ENCODE data around the gene VPS11. TPM values are rescaled to one million over a fixed set of nuclear protein-coding genes. Genes with fewer than 3 reads are reported as not detected.
"Not testable (repeated sequence)": the region's sequence is repeated elsewhere in the genome, so short reads cannot be mapped to it uniquely, and the experiment has no call there.

Gene VPS11
- total and polyA plus RNA-seq, 12 donors, result 15.7 to 44.2 (median 22.5) TPM

DNA sequence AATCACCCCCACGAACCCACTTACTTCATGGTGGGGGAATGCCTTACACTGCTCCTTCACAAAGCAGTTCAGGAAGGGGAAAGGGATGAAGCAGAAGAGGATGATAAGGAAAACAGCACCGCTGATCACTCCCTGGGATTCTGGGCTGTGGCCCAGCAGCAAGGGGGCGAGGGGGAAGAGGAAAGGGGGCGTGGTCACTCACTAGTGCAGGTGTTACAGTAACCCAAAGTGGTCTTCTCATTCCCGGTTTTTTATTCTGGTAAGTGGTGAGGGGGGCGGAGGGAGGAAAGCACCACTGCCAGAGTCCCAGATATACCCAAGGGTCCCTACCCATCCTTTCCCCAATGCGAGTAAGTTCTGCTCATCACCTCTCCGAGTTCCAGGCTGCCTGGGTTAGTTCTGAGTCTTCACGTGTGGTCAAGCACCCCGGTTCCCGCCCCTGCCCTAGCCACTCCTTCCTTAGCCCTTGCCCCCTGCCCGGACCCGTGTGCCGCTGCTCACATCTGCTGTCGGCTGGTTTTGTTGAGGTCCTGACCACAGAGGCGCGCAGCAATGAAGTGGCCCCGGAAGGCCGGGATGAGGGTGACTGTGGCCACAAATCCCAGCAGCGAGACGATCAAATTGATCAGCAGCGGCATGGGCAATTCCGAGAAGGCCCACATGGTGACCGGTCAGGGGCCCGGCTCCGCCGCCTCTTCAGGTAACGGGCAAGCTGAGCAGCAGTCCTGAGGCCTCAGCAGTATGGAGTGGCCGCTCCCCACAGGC lies 33.6 kb downstream of the VPS11 start:
- no peaks in the 10 kb centered on the region for H3K27me3 ChIP-seq
- DNase-seq (peak in 1 of 2 donors; percentile 25), ATAC-seq (peak in 6 of 8 donors; percentile 2 to 48 (median 8))
- intact Hi-C loops (cut with DNase I), result loop anchor here in 4 of 10 donors (5.0 to 10.0 kb wide), 4 partner anchors 84 to 221 kb away; partner anchors contain the start of genes RPS25 (in 1 of the 4) and TRAPPC4 (in 1 of the 4)
- H3K27ac ChIP-seq, result peak overlapping the region; percentile 83 to 96 (median 92)
- H3K4me3 ChIP-seq, result peak overlapping the region; percentile 69 to 89 (median 79)
- peaks cover 0 to 33% (median 16%) of the 10 kb centered on the region in 9 donors for H3K36me3 ChIP-seq
- peaks cover 5 to 44% (median 29%) of the 10 kb centered on the region in 9 donors for H3K4me1 ChIP-seq
- WGBS, 2 donors, result 1% methylated on average over 29 of the region's 29 CpGs
- TF ChIP-seq, protein P1, sequence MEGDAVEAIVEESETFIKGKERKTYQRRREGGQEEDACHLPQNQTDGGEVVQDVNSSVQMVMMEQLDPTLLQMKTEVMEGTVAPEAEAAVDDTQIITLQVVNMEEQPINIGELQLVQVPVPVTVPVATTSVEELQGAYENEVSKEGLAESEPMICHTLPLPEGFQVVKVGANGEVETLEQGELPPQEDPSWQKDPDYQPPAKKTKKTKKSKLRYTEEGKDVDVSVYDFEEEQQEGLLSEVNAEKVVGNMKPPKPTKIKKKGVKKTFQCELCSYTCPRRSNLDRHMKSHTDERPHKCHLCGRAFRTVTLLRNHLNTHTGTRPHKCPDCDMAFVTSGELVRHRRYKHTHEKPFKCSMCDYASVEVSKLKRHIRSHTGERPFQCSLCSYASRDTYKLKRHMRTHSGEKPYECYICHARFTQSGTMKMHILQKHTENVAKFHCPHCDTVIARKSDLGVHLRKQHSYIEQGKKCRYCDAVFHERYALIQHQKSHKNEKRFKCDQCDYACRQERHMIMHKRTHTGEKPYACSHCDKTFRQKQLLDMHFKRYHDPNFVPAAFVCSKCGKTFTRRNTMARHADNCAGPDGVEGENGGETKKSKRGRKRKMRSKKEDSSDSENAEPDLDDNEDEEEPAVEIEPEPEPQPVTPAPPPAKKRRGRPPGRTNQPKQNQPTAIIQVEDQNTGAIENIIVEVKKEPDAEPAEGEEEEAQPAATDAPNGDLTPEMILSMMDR (IDR thresholded peaks at IDR 0.05), result peak in 2 of 9 donors; percentile 10 to 17
- H3K9me3 ChIP-seq, result no peaks in the 10 kb centered on the region

DNA sequence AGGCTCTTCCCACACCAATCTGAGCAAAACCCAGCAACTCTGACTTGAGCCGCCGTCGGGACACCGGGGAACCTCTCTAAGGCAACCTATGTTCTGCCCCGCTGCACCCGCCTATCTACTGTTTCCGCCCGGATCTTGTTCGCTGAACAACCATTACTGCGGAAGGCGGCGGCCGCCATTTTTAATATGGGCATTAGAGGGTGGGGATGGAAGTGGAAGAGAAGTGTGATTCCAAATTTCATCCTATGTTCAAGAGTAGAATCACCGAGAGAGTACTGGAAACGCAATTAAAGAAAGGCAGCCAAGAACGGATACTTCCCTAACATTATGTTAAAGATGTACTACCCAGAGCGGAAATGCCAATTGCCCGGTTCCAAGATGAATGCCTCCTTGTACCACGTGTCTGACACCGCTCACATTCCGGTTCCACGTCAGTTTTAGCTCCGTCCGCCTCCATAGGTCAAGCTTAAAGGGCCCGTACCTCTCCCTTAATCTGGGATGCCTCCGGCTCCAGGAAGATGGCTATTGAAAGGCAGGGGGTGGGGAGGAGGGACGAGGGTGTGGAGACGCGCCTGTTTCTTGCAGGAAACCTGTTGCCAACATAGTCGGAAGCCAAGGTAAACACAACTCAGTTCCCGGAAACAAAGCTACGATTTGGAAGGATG lies 34.3 kb downstream of the VPS11 start, which contains the start of gene DPAGT1:
Gene DPAGT1 (minus strand): TSS at position 95 of the 665 bp plus-strand sequence. CDS start 198 bp downstream, outside the sequence.
- no peaks in the 10 kb centered on the region for H3K27me3 ChIP-seq
- peak within 1 kb of the TSS; percentile 69 to 89 (median 79) for H3K4me3 ChIP-seq
- ATAC-seq, result peak; percentile 94 to 97 (median 96)
- intact Hi-C loops (cut with DNase I), result loop anchor here in 4 of 10 donors (5.0 to 10.0 kb wide), 4 partner anchors 85 to 220 kb away; partner anchors contain the start of genes RPS25 (in 1 of the 4) and TRAPPC4 (in 1 of the 4)
- TF ChIP-seq, protein P1 (IDR thresholded peaks at IDR 0.05), result no peak
- peaks cover 0 to 26% (median 15%) of the 10 kb centered on the region in 9 donors for H3K36me3 ChIP-seq
- peak within 1 kb of the TSS; percentile 83 to 96 (median 92) for H3K27ac ChIP-seq
- DNase-seq, result peak; percentile 81 to 95
- H3K9me3 ChIP-seq, result no peaks in the 10 kb centered on the region
- WGBS, 2 donors, result 0% methylated on average over 32 of the region's 32 CpGs
- H3K4me1 ChIP-seq, result peaks cover 10 to 50% (median 35%) of the 10 kb centered on the region in 9 donors

DNA sequence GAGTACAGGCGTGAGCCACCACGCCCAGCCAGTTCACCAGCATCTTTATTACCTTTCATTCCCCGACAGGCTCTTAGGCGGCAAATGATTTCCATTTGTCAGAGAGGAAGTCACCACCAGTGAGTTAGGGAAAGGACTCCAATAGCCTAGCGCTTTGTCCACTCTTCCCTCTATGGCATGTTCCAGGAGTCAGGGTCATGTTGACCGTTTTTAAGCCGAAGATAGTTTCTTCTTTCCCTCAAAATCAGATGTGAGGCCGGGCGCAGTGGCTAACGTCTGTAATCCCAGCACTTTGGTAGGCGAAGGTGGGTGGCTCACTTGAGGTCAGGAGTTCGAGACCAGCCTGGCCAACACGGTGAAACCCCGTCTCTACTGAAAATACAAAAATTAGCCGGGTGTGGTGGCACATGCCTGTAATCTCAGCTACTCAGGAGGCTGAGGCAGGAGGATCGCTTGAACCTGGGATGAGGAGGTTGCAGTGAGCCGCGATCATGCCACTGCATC lies 35.6 kb downstream of the VPS11 start:
- Histone ChIP-seq H3K4me3 (peak overlapping the region in 9 of 10 donors; percentile 69 to 89 (median 79)), H3K36me3 (peaks cover 0 to 13% (median 2%) of the 10 kb centered on the region in 9 donors), H3K4me1 (peaks cover 11 to 52% (median 38%) of the 10 kb centered on the region in 9 donors), H3K27ac (peak overlapping the region; percentile 83 to 96 (median 92))
- intact Hi-C loops (cut with DNase I), result loop anchor here in 4 of 10 donors (5.0 to 10.0 kb wide), 4 partner anchors 86 to 219 kb away; partner anchors contain the start of genes RPS25 (in 1 of the 4) and TRAPPC4 (in 1 of the 4)
- not testable (repeated sequence) for ATAC-seq, H3K9me3 ChIP-seq, H3K27me3 ChIP-seq, DNase-seq
- 82% methylated on average over 18 of the region's 18 CpGs for WGBS, 2 donors

DNA sequence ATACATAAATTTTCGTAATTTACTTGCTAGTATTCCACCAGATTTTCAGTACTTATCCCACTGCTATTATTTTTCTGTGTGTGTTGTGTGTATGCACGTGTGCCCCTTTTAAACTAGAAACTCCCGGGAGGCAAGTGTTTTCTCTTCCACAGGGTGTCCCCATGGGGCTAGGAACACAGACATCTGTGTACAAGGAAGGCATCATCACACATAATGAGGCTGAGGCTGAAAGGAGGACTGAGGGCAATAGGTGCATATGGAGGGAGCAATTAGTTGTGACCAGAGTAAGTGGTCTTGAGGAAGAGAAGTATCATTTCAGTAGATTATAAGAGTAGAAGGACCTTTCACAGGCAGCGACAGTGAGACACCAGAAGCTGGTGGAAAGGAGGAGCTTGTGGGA lies 36.2 kb downstream of the VPS11 start:
- H3K9me3 ChIP-seq, result no peaks in the 10 kb centered on the region
- intact Hi-C loops (cut with DNase I), result loop anchor here in 4 of 10 donors (5.0 to 10.0 kb wide), 4 partner anchors 86 to 219 kb away; partner anchors contain the start of genes RPS25 (in 1 of the 4) and TRAPPC4 (in 1 of the 4)
- TF ChIP-seq, protein P1 (IDR thresholded peaks at IDR 0.05), result no peak
- peaks cover 15 to 58% (median 44%) of the 10 kb centered on the region in 9 donors for H3K4me1 ChIP-seq
- peak overlapping the region in 9 of 10 donors; percentile 88 to 96 (median 92) for H3K27ac ChIP-seq
- no peaks in the 10 kb centered on the region for H3K27me3 ChIP-seq
- ATAC-seq, result no peak
- peaks cover 0 to 7% (median 0%) of the 10 kb centered on the region in 9 donors for H3K36me3 ChIP-seq
- no peak overlapping the region for H3K4me3 ChIP-seq
- DNase-seq, result no peak
- 54 to 55% methylated on average over 4 of the region's 4 CpGs for WGBS, 2 donors
